Activated gamma-delta T cell treated with anti-CD3 and anti-CD28 coated beads, Interleukin-2, amount 50 U/mL, for 16 hours (primary cell): Measurements from ENCODE around the gene MDP1.
A peak's percentile ranks its signal among the peaks of the same experiment; 100 is the strongest.

Experiments
- DNase-seq: peaks from one replicate; pipeline ENCODE4 v3.0.0-alpha.2; 2020; ENCODE audit warnings: low read depth

Gene MDP1

GRCh38 chr14:24198814-24199524 is 16.9 kb downstream of the MDP1 start:
- no peak for DNase-seq

GRCh38 chr14:24197056-24197450 is 18.8 kb downstream of the MDP1 start:
- no peak for DNase-seq

GRCh38 chr14:24196071-24197055 is 19.5 kb downstream of the MDP1 start:
- no peak for DNase-seq

- DNase-seq: peak; percentile 78
Measured at GRCh38 chr14:24195186-24196070, 20.4 kb downstream of the MDP1 start, which contains the start of gene TM9SF1. Gene TM9SF1 (minus strand): TSS chr14:24195441. CDS start chr14:24195019, 422 bp downstream.

GRCh38 chr14:24194873-24195185 is 21.0 kb downstream of the MDP1 start:
- DNase-seq: no peak

DNA sequence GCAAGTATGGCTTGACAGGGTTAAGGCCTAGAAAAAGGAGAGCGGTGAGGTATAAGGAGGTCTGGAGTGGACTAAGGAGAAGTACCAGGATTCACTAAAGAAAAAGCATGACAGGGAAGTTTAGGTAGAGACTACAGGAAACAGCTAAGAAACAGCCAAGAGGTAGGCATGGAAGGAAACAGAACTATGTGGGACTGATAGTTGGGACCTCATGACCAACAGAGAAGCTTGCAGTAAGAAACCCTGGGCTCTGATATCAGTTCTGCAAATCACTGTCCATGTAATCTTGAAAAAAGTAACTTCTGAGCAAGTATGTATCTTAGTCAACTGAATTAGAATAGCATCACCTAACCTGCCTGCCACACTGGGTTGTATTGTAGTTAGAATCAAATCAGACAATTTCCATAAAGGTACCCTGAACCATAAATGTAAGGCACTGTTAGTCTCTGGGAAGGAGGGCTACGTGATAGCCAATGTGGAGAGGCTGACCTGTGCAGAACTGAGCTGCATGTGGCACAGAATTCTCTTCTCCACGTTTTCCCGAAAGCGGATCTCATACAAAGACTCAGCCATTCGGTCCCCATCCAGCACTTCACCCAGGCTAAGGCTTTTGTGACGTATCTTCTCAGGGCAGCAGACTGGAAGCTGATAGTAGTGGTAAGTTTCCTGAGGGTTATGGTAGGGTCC is 21.5 kb downstream of the MDP1 start:
- no peak for DNase-seq

GRCh38 chr14:24192933-24193332 is 22.9 kb downstream of the MDP1 start:
- DNase-seq: no peak

GRCh38 chr14:24190416-24190815 is 25.4 kb downstream of the MDP1 start:
- DNase-seq: no peak

DNA sequence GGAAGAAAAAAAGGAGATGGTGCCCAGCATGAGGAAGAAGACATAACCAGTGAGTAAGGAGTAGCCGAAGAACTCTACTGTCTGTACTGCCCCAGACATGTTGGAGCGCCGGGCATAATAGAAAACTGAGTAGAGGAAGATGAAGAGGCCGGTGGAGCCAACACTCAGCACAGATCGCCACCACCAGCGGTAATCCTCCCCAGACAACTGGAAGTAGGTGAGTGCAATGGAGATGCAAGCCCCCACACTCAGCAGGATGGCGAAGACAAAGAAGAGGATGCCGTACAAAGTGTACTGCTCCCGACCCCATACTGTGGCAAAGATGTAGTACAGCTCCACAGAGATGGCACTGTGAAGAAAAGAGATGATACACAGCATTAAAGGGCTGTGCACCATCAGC is 26.4 kb downstream of the MDP1 start:
- no peak for DNase-seq

DNA sequence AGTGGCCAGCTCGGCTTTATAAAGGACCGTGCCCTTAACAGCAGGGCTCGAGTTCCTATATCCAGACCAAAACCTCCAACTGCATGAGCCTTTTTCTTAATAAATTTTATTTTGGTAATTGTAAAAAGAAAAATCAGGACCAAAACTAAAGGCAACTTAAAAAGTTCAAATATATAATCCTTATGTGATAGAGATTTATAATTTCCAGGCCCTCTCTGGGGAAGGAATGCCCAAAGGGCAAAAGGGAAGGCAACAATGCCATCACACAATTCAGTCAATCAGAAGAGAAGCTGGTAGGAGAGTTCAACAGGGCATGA is 26.8 kb downstream of the MDP1 start:
- no peak for DNase-seq

- peak; percentile 92 for DNase-seq
Measured at GRCh38 chr14:24188251-24189058, 27.4 kb downstream of the MDP1 start, which contains the start of gene IPO4. Gene IPO4 (minus strand): TSS chr14:24188816. CDS start chr14:24188787, 29 bp downstream.

DNA sequence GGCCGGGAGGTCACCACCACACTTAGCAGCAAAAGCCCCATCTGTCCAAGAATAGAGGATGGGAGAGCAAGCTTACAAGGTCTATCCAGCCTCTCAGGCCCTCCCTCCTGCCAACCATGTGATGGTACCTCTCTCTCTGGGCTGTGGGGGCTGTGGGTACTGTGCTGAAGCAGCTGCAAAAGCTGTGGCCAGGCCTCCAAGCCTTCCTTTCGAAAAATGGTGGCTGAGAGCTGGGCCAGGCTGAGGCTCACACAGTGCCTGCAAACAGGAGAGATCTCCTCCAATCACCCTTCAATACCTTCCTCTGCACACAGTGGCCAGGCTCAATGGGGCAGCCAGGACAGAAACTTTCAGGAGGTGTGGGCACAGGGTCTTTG is 28.3 kb downstream of the MDP1 start:
- DNase-seq: no peak

DNA sequence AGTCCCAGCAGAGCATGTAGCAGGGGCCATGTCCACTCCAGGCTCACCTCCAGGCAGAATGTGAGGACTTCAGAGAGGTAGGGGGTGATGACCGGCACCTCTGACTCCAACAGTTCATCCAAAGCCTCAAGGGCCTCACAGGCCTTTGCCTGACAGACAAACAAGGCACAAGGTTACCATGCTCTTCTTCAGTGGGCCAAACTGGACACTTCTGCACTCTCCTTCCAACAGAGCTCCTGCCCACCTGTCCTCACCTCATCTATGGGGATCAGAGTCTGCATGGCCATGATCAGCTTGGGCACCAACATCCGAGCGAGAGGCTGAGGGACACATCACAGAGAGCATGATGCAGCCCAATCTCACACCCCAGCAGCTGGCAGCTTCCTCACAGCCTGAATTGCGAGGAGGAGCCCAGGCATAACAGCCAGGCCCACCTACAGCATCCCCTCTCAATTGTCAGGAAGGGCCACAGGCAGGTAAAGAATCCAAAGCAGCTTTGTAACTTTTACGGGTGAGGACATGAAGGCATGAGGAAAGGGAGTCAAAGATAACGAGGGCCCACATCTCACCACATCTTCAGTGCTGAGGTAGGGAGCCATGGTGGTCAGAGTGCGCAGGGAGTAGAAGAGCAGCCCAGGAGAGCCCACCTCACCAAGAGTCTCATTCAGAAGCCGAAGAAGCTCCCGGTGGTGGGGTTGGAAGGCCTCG is 28.9 kb downstream of the MDP1 start:
- no peak for DNase-seq

GRCh38 chr14:24185741-24186140 is 30.1 kb downstream of the MDP1 start:
- no peak for DNase-seq

DNA sequence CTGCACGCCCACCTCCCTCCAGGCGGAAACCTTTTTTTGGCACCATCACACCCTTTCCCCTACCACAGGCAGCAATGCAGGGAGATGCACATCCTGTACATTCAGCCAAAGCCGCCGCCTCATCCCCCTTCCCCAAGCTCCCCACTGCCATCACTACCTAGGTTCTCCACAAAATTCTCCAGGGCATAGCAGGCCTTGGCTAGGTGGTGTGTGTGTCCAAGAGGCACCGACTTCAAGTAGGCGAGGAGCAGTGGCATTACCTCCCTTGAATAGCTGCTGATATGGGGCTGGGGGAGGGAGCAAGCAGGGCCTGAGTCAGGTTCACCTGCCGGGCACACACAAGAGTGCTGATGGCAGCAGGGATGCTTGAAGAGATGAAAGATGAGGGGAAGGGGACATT is 30.8 kb downstream of the MDP1 start:
- no peak for DNase-seq

GRCh38 chr14:24184104-24184970 is 31.5 kb downstream of the MDP1 start:
- DNase-seq: no peak

GRCh38 chr14:24183014-24183481 is 32.8 kb downstream of the MDP1 start:
- no peak for DNase-seq

- no peak for DNase-seq
Measured at GRCh38 chr14:24182110-24182882, 33.6 kb downstream of the MDP1 start.
